Medulla oblongata (tissue), 1 donor: ENCODE data around the gene MARS1.
A peak's percentile ranks its signal among the peaks of the same experiment; 100 is the strongest.

Experiments used
- DNase-seq: peaks from one replicate; pipeline ENCODE4 v3.0.0-alpha.2; 2015; ENCODE audit errors: extremely low spot score

MARS1 gene

DNA sequence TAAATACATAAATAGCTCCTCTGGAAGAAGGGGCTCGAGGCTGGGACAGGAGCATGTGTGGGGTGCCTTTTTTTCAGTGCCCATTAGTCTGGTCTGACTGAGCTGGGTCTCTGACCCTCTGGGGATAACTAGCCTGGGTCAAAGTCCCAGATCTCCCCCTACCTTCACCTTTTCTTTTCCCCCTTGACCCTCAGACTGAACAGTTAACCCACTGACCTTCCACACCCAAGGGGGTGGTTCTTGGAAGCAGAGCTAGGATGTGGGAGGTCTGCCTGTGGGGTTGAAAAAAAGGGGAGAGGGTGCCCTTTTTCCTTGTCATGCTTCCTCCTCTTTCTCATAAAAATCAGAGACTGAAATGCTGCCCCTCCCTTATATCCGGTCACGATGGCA is 29.2 kb upstream of the MARS1 start:
- DNase-seq, result no peak

DNA sequence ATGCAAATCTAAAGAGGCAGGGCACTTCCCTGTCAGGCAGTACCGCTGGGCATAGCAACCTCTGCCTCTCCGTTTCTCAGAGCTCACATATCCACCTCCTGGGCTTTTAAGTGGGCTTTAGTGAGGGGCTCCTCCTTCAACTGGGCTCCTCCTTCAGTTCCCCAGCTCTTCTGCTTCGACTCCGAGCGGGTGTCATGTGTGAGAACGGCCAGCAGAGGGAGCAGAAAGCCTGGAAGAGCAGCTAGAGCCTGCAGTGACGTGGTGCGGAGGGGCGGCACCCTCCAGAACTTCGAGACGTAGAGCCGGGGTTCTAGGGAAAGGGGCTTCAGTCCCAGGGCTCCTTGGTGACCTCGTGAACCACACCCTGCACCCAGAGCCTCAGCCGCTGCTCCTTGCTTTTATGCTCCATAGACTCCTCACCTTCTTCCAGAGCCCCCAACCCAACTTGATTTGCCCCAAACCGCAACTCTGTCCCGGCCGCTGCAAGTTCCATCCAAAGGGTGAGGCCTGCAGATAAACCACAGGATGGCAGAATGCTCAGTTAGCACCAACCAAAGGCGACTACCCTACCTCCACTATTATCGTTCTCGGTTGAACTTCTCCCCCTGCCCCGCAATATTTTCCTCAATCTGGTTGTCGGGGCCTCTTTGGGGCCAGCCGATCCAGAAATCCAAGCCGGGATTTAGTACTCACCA is 28.7 kb upstream of the MARS1 start:
- peak; percentile 96 for DNase-seq

DNA sequence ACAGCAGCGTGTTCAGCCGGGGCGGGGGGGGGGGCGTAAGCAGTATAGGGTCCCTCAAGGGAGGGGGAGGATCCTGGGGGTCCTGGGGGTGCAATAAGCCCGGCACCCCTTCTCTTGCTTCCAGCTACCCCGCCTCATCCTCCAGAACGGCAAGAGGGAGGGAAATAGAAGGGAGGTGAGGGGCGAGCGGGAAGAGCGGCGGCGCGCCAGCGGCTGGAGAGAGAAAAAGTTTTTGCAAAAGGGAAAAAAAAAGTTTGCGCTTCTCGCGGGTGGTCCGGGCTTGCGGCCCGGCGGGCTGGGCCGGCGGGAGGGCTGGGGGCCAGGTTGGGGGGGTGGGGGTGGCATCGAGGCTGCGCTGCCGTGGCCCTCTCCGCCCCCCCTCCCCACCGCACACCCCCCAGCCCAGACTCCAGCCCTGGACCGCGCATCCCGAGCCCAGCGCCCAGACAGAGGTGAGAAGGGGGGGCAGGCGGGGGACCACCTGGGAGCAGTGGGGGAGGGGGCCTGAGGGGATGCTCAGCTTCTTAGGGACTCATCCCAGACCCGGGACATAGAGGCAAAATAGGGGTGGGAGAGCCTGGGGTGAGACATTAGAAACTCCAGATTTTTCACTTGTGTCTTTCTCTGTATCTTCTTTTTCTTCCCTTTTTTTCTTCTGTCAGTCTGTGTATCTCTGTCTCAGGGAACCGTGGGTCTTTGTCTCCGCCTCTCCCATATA is 28.0 kb upstream of the MARS1 start, which contains the start of gene GLI1:
GLI1 (plus strand) TSS at position 36 of the 718 bp plus-strand sequence. CDS start 3,907 bp downstream, outside the sequence.
- no peak for DNase-seq

DNA sequence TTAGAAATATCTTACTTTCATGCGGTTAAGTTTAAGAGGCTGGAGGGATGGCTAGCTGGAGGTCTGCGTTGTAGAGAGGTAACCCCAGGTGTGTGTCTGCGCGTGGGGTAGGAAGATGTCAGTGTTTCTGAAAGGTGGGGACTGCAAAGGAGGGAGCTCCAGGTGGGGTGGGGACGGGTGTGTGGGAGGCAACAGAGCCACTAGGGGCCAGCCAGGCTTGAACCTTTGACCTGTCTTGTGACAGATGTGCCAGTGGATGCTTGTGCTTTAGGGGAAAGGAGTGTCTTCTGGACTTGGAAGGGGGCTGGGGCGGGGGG is 27.4 kb upstream of the MARS1 start:
- DNase-seq, result no peak

DNA sequence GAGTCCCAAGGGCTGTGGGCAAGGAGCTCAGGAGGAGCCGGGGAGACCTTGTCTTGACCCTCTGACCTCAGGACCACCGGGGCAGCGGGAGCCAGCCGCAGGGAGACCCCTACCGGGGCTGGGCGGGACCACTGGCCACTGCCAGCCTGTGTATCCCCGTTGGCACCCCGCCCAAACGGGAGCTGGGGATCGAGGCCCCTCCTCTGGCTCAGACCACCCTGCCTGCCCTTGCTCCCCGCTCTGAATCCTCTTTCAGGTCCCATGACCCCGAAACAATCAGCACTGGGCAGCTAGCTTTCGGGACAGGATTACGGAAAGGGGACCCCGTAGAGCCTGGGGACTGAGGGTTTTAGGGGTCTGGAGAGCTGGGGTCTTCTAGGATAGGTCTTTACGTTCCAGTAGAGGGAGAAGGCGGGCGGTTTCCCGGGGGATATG is 27.0 kb upstream of the MARS1 start:
- DNase-seq, result no peak

DNA sequence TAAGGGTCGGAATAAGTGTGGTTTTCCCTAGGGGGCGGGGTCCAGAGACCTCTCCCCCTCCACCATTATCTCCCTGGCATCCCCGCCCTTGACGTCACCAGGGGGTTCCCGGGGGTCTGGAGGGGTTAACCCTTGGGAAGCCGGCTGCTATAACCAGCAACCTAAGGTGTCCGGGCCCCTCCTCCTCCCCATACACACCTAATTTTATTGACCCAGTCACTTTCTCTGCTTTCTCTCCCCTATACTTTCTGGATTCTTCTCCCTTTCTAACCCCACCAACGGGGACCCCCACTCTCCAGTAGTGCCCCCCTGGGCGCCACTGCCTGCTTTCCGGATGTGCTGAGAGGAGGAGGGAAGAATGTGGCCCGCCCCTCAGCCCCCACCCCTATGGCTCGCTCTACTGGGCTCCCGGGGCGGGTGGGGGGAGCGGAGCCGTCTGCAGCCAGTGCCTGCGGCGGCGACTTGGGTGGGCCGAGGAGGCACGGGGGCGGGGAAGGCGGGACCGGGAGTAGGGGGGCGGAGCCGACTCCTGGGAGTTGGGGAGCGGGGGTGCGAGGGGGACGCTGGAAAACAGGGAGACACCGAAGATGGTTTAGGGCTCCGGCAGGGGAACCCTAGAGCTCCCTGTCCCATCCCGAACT is 26.5 kb upstream of the MARS1 start:
- peak; percentile 41 for DNase-seq

DNA sequence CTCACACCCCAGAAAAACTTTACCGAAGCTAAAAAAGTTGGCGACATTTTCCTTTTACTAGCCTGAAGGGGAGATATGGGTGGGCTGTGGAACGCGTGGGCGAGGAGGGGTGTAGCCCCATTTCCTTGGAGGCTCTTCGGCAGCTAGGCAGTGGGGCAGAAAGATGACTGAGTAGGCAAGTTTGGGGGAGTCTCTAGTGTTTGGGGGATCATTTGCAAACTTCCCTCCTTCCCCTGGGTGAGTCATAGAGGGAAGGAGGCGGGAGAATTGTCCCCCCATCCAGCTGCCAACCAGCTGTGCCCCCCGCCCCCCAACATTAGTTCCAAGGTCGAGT is 26.0 kb upstream of the MARS1 start:
- DNase-seq, result no peak

DNA sequence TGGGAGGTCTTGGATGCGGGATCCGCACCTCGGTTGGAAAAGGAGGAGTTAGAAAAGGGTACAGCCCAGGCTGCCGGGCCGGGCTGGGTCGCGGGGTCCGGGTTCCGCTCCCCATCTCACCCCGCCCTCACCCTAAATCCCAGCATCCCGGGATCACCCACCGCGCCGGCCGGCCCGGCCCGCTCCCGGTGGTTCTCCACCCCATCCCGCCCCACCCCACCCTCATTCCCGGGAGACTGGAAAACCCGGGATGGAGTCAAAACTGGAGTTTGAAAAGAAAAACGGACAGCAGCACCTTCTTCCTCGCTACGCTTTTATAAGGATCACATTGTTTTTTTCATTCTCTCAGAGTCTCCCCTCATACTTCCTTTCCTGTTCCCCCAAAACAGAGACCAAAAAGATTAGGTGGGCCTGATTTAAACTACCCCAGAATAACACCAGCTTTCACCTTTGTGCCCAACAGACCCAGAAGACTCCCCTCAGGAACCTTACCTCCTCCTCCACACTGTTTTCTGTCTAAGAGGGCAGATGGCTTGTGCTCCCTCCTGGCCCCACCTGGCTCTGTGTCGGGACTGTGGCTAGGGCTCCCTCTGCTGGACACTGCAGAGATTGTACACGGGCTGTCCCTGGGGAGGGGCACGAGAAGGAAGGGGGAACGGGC is 25.5 kb upstream of the MARS1 start:
- DNase-seq, result peak; percentile 88

DNA sequence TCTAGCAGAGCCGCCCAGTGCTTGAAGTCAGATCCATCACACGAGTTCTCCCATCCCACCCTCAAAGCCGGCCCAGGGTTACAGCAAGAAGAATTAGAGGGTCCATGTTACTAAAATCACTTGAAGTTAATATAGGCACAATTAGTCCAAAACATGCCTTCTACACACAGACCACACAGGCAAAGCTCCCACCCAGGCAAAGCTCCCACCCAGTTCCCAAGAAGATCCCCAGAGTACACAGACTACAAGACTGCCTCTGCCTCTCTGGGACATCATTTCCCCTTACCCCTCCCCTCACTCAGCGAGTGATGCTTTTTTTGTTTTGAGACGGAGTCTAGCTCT is 25.0 kb upstream of the MARS1 start:
- DNase-seq, result no peak

DNA sequence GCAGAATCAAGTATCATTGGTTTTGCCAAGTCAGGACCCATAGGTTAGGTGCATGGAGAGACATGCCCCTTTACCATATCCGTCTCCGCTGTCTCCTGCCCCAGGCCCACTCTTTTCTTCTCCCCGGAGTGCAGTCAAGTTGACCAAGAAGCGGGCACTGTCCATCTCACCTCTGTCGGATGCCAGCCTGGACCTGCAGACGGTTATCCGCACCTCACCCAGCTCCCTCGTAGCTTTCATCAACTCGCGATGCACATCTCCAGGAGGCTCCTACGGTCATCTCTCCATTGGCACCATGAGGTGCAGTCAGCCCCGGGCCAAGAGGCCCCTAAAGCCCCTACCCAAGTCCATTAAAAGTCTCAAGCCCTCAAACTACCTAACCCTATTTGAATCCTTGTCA is 23.3 kb upstream of the MARS1 start:
- no peak for DNase-seq

DNA sequence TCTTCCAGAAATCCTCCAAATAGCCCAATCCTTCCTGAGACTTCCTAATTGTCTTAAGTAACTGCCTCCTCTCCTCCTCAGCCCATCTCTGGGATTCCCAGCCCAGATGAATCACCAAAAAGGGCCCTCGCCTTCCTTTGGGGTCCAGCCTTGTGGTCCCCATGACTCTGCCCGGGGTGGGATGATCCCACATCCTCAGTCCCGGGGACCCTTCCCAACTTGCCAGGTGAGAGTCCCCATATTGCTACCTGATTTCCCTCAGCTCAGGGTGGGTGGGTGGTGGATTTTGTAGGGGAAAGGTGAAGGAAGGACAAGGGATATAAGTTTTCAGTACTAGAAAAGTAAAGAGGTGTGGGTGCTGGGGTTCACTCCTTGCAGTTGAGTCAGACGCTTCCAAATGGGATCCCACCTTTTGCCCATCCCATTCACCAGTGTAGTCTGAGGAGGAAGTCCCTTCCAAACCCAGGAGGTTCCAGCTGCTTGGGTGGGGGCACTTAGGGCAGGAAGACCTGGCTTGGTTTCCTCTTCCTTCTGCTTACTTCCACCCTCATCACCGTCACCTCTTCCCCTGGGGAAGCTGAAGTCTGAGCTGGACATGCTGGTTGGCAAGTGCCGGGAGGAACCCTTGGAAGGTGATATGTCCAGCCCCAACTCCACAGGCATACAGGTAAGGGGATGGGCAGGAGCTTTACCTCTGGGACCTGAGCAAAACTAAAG is 22.7 kb upstream of the MARS1 start:
- DNase-seq, result no peak

DNA sequence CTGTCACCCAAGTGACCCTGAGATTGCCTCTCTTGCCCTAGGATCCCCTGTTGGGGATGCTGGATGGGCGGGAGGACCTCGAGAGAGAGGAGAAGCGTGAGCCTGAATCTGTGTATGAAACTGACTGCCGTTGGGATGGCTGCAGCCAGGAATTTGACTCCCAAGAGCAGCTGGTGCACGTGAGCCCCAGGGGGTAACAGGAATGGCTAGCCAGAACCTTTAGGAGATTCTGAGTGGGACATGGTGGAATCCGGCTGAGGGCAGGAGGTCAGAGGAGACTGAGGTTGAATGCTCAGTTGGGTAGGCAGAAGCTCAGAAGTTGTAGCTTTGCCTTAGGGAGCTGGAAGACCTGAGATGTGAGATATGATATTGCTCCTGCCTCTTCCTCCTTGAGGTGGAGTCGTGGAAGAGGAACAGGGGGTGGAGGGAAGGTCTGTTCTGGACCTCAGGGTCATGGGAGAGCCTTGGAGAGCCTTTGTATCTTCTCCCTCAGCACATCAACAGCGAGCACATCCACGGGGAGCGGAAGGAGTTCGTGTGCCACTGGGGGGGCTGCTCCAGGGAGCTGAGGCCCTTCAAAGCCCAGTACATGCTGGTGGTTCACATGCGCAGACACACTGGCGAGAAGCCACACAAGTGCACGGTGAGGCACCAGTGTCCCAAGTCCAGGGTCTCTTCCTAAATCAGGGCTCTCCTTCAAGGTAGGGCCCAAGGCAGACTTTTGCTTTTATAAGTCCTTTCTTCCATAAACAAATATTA is 21.9 kb upstream of the MARS1 start:
- no peak for DNase-seq

DNA sequence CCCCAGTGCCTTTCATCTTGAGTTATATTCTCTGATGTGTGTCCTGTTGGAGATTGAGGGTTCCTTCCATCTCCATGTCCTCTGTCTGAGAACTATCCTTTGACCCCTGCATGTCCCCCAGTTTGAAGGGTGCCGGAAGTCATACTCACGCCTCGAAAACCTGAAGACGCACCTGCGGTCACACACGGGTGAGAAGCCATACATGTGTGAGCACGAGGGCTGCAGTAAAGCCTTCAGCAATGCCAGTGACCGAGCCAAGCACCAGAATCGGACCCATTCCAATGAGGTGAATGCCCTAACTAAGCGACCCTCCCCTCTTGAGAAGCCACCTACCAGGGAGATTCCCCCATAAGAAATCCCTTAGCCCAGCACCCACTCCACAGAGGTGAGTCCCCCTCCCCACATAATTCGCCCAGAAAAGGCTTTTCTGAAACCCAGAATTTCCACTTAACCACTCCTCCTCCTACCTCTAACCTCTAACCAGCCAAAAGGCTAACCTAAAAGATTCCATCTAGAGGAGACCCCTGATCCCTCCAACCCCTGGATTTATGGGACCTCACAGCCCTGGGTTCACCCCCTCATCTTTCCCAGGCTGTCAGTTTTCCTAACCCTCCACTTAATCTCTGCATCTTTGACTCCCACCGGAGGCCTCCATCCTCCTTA is 20.5 kb upstream of the MARS1 start:
- DNase-seq, result no peak

DNA sequence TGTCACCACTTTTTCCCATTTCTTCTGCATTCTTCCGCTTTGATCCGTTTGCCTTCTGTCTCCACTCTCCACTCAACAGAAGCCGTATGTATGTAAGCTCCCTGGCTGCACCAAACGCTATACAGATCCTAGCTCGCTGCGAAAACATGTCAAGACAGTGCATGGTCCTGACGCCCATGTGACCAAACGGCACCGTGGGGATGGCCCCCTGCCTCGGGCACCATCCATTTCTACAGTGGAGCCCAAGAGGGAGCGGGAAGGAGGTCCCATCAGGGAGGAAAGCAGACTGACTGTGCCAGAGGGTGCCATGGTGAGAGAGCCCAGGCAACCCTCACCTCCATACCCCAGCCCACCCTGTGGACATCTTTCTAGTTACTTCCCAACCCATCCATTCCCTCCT is 20.0 kb upstream of the MARS1 start:
- no peak for DNase-seq

DNA sequence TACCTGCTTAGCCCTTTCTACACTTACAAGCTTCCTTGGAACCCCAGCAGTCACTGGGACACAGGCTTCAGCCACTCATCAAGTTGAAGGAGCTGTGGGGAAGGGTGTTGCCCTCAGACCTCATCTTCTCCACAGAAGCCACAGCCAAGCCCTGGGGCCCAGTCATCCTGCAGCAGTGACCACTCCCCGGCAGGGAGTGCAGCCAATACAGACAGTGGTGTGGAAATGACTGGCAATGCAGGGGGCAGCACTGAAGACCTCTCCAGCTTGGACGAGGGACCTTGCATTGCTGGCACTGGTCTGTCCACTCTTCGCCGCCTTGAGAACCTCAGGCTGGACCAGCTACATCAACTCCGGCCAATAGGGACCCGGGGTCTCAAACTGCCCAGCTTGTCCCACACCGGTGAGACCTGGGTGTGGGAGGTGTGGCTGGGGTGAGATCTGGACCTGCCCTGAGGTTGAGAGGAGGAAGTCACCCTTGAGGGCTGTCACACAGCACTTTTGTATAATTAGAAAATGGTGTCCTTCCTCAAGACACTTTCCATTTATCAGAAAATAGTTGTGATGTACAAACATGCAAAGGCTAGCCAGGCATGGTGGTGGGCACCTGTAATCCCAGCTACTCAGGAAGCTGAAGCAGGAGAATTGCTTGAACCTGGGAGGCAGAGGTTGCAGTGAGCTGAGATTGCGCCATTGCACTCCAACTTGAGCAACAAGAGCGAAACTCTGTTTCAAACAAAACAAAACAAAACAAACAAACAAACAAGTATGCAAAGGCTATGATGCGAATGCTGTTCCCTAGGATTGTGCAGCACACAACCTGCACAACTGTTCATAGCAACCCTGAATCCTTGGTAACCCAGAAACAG is 18.3 kb upstream of the MARS1 start:
- DNase-seq, result no peak

DNA sequence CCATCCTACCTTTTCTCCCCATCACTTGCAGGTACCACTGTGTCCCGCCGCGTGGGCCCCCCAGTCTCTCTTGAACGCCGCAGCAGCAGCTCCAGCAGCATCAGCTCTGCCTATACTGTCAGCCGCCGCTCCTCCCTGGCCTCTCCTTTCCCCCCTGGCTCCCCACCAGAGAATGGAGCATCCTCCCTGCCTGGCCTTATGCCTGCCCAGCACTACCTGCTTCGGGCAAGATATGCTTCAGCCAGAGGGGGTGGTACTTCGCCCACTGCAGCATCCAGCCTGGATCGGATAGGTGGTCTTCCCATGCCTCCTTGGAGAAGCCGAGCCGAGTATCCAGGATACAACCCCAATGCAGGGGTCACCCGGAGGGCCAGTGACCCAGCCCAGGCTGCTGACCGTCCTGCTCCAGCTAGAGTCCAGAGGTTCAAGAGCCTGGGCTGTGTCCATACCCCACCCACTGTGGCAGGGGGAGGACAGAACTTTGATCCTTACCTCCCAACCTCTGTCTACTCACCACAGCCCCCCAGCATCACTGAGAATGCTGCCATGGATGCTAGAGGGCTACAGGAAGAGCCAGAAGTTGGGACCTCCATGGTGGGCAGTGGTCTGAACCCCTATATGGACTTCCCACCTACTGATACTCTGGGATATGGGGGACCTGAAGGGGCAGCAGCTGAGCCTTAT is 17.4 kb upstream of the MARS1 start:
- DNase-seq, result no peak

DNA sequence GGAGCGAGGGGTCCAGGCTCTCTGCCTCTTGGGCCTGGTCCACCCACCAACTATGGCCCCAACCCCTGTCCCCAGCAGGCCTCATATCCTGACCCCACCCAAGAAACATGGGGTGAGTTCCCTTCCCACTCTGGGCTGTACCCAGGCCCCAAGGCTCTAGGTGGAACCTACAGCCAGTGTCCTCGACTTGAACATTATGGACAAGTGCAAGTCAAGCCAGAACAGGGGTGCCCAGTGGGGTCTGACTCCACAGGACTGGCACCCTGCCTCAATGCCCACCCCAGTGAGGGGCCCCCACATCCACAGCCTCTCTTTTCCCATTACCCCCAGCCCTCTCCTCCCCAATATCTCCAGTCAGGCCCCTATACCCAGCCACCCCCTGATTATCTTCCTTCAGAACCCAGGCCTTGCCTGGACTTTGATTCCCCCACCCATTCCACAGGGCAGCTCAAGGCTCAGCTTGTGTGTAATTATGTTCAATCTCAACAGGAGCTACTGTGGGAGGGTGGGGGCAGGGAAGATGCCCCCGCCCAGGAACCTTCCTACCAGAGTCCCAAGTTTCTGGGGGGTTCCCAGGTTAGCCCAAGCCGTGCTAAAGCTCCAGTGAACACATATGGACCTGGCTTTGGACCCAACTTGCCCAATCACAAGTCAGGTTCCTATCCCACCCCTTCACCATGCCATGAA is 16.8 kb upstream of the MARS1 start:
- DNase-seq, result no peak

DNA sequence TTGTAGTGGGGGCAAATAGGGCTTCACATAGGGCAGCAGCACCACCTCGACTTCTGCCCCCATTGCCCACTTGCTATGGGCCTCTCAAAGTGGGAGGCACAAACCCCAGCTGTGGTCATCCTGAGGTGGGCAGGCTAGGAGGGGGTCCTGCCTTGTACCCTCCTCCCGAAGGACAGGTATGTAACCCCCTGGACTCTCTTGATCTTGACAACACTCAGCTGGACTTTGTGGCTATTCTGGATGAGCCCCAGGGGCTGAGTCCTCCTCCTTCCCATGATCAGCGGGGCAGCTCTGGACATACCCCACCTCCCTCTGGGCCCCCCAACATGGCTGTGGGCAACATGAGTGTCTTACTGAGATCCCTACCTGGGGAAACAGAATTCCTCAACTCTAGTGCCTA is 16.2 kb upstream of the MARS1 start:
- no peak for DNase-seq

DNA sequence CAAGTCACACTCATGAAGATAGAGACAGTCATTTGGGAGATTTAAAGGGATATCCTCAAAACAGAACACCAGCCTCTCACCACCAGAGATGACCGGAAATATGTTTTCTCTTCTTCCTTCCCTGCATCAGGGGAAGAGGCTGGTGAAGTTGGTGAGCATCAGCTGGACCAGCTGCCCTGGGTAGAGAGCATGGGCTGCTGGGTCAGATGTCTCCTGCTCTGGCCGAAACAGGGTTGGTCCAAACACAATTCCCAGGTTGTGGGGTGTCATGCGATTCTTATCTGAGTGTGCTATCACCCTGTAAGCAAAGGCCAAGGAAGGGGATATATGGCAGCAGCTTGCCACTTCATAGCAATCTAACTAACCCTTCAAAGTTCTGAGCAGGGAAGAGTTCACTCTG is 15.5 kb upstream of the MARS1 start:
- no peak for DNase-seq
